ENCODE measurements around the gene TPGS2.
"Not testable (repeated sequence)": the region's sequence is repeated elsewhere in the genome, so short reads cannot be mapped to it uniquely, and the experiment has no call there.

The TPGS2 gene

GRCh38 chr18:36772241-36772723 lies 56.5 kb downstream of the TPGS2 start:
- peak in 1 of 2 experiments; percentile 21 for DNase-seq

- DNase-seq = no peak
Observed at GRCh38 chr18:36771245-36771644, 57.6 kb downstream of the TPGS2 start.

- DNase-seq = no peak
Observed at GRCh38 chr18:36770315-36770946, 58.4 kb downstream of the TPGS2 start.

- DNase-seq = no peak
Observed at GRCh38 chr18:36769611-36770314, 59.0 kb downstream of the TPGS2 start.

GRCh38 chr18:36769172-36769571 lies 59.6 kb downstream of the TPGS2 start:
- DNase-seq = no peak

- no peak for DNase-seq
Observed at GRCh38 chr18:36766836-36767235, 62.0 kb downstream of the TPGS2 start.

- DNase-seq = not testable (repeated sequence)
Observed at GRCh38 chr18:36762965-36763364, 65.8 kb downstream of the TPGS2 start.

- no peak for DNase-seq
Observed at GRCh38 chr18:36762074-36762473, 66.7 kb downstream of the TPGS2 start.

GRCh38 chr18:36761186-36761698 lies 67.6 kb downstream of the TPGS2 start:
- no peak for DNase-seq

- no peak for DNase-seq
Observed at GRCh38 chr18:36760598-36760997, 68.2 kb downstream of the TPGS2 start.

GRCh38 chr18:36759167-36759776 lies 69.5 kb downstream of the TPGS2 start:
- no peak for DNase-seq

GRCh38 chr18:36758623-36759022 lies 70.2 kb downstream of the TPGS2 start:
- no peak for DNase-seq

GRCh38 chr18:36757991-36758390 lies 70.8 kb downstream of the TPGS2 start:
- no peak for DNase-seq

- peak; percentile 36 to 64 for DNase-seq
Observed at GRCh38 chr18:36757081-36757480, 71.7 kb downstream of the TPGS2 start.

GRCh38 chr18:36756242-36756641 lies 72.6 kb downstream of the TPGS2 start:
- no peak for DNase-seq

GRCh38 chr18:36752929-36753865 lies 75.6 kb downstream of the TPGS2 start:
- DNase-seq = peak in 1 of 2 experiments; percentile 11

- DNase-seq = no peak
Observed at GRCh38 chr18:36745219-36745975, 83.4 kb downstream of the TPGS2 start.

- no peak for DNase-seq
Observed at GRCh38 chr18:36744261-36744876, 84.4 kb downstream of the TPGS2 start.
